Measurements from ENCODE around the gene PPP1R15A.

DNA sequence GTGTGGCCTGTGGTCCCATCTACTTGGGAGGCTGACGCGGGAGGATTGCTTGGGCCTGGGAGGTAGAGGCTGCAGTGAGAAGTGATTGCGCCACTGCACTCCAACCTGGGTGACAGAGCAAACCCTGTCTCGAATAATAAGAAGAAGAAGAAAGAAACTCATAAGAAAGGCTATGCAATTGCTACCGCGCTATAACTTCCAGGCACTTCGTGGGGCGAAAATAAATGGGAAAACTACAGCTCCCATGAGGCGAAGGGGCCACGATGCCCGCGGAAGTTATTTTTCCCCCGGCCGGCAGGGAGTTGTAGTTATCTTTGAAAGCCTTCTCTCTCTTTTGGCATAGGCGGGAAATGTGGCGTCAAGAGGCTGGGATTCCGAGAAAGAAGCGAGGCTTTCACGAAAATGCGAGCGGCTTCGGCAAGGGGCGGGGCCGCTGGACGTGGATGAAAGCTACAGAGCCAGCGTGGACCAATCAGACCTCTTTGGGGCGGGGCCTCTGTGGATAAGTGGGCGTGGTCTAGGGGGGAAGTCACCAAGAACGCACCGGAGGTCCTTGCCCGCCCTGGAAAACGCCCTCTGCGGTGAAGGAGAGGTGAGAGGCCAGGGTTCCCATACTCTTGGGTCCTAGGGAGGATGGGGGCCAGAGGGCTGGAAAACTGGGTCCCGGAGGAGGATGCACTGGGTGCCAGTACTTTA, 27.7 kb downstream of the PPP1R15A start, which contains the start of gene NUCB1:
- TF ChIP-seq EP300 (IDR thresholded peaks at IDR 0.05) (peak; percentile 32), POLR2AphosphoS5 (IDR thresholded peaks at IDR 0.05) (peak in 1 of 3 donors; percentile 49), POLR2A (IDR thresholded peaks at IDR 0.05) (peak in 1 of 2 donors; percentile 58)
- TF ChIP-seq, protein P1, sequence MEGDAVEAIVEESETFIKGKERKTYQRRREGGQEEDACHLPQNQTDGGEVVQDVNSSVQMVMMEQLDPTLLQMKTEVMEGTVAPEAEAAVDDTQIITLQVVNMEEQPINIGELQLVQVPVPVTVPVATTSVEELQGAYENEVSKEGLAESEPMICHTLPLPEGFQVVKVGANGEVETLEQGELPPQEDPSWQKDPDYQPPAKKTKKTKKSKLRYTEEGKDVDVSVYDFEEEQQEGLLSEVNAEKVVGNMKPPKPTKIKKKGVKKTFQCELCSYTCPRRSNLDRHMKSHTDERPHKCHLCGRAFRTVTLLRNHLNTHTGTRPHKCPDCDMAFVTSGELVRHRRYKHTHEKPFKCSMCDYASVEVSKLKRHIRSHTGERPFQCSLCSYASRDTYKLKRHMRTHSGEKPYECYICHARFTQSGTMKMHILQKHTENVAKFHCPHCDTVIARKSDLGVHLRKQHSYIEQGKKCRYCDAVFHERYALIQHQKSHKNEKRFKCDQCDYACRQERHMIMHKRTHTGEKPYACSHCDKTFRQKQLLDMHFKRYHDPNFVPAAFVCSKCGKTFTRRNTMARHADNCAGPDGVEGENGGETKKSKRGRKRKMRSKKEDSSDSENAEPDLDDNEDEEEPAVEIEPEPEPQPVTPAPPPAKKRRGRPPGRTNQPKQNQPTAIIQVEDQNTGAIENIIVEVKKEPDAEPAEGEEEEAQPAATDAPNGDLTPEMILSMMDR (IDR thresholded peaks at IDR 0.05): peak in 1 of 2 donors; percentile 20

All from suprapubic skin (tissue), 4 donors.